Suprapubic skin (tissue), 4 donors: ENCODE measurements around the gene SPIN3.

Experiments used
- CTCF ChIP-seq, 2 donors: fragments of 200-600 bp in 1 of 2; fragments of 450-650 bp in 1 of 2; sonication (generic) in 1 of 2; IDR thresholded peaks; one replicate each; pipeline ENCODE4 v1.5.1; 2016 to 2019; ENCODE audit warnings: antibody characterized with exemption in 2 of 2, mild to moderate bottlenecking in 1 of 2, moderate library complexity in 1 of 2
- EP300 ChIP-seq: sonication (generic); formaldehyde crosslinking; IDR thresholded peaks from one replicate; pipeline ENCODE4 v1.6.1; 2017; ENCODE audit warnings: antibody characterized with exemption
- POLR2A ChIP-seq, 2 donors: fragments of 450-650 bp; IDR thresholded peaks; one replicate each; pipeline ENCODE4 v1.6.1; 2017; ENCODE audit warnings: antibody characterized with exemption in 2 of 2, mild to moderate bottlenecking in 2 of 2, moderate library complexity in 2 of 2
- POLR2AphosphoS5 ChIP-seq, 3 donors: sonication (generic); formaldehyde crosslinking; IDR thresholded peaks; one replicate each; pipeline ENCODE4 v1.6.1; 2017; ENCODE audit warnings: antibody characterized with exemption in 3 of 3

DNA sequence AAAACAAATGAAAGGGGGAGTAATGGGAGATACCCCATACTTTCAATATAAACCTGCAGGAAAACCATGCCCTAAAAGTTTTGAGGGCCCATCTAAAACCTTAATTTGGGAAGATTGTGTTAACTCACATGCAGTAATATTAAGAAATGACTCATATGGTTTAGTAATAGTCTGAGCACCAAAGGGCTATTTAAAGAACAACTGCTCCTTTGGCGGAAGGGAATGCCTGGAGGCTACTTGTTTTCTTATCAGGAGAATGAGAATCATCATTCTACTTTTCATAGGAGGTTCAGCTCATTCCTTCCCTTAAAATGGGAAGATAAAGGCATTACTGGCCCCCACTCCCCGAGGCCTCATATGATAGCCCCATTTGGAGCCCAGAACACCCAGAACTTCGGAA, 47.6 kb downstream of the SPIN3 start:
- TF ChIP-seq CTCF (IDR thresholded peaks at IDR 0.05) (no peak), POLR2A (IDR thresholded peaks at IDR 0.05) (no peak), EP300 (no peak), POLR2AphosphoS5 (IDR thresholded peaks at IDR 0.05) (no peak)
